Right lobe of liver (tissue), 6 donors: Measurements from ENCODE around the gene POLR2B. TPM values are rescaled to one million over a fixed set of nuclear protein-coding genes. Genes with fewer than 3 reads are reported as not detected.

Source experiments
- ATAC-seq, 4 donors: fragments of 200-7000 bp; cut with Tn5 transposase; one replicate each; pipeline ENCODE4 v1.9.1; 2020; ENCODE audit warnings: mild to moderate bottlenecking in 4 of 4, moderate library complexity in 4 of 4
- DNase-seq, 3 donors: peaks; one replicate each; pipeline ENCODE4 v3.0.0-alpha.2; 2020
- H3K27ac ChIP-seq, 3 donors: fragments of 200-600 bp; one replicate each; pipeline ENCODE4 v1.8.0; 2022
- H3K27me3 ChIP-seq, 2 donors: fragments of 200-600 bp; one replicate each; pipeline ENCODE4 v1.8.0; 2022
- H3K36me3 ChIP-seq, 4 donors: fragments of 200-600 bp; sonication (generic) in 1 of 4; one replicate each; pipeline versions ENCODE4 v1.5.1 to v1.8.0; 2017 to 2022; ENCODE audit warnings: control low read depth in 1 of 4
- H3K4me1 ChIP-seq, 4 donors: fragments of 200-600 bp; sonication (generic) in 1 of 4; one replicate each; pipeline versions ENCODE4 v1.5.1 to v1.8.0; 2017 to 2022; ENCODE audit warnings: control low read depth in 1 of 4
- H3K4me3 ChIP-seq, 3 donors: fragments of 200-600 bp; one replicate each; pipeline ENCODE4 v1.8.0; 2022
- H3K9me3 ChIP-seq, 4 donors: fragments of 200-600 bp; sonication (generic) in 1 of 4; one replicate each; pipeline versions ENCODE4 v1.5.1 to v1.8.0; 2017 to 2022; ENCODE audit warnings: control low read depth in 1 of 4
- CTCF ChIP-seq, 4 donors: fragments of 200-600 bp in 3 of 4; fragments of 450-650 bp in 1 of 4; IDR thresholded peaks; one replicate each; pipeline versions ENCODE4 v1.5.1 to v1.8.0; 2016 to 2022; ENCODE audit warnings: antibody characterized with exemption in 4 of 4, mild to moderate bottlenecking in 2 of 4
- POLR2A ChIP-seq: fragments of 450-650 bp; IDR thresholded peaks from one replicate; pipeline ENCODE4 v1.6.1; 2017; ENCODE audit warnings: antibody characterized with exemption, mild to moderate bottlenecking
- WGBS: methylation state at CpG from one replicate; pipeline ENCODE4 v1.1.6; 2018; ENCODE audit warnings: low coverage, low lambda C conversion rate; ENCODE audit not compliant: insufficient coverage; ENCODE audit errors: missing lambda C conversion rate; 5-methylcytosine and 5-hydroxymethylcytosine counted together
- intact Hi-C, 2 donors: fragments of 100-400 bp; cut with DNase I; formaldehyde crosslinking; loops; one replicate each; pipeline versions ENCODE4 v1.11.2 to v1.14.1; 2022
- total RNA-seq, 6 experiments: library from RNA; depleted of rRNA in 2 of 6; stranded (reverse); fragments of >200 nt in 2 of 6; fragmentation: NEBNext Ultra II Directional in 3 of 6; extraction: Animal tissue kit (Norgen Biotek cat#: 25700) in 3 of 6; gene quantifications; one replicate each; pipeline versions ENCODE4 v1.1.0 to v1.2.4, GENCODE V29; 2016 to 2023
- donor health status: DM: no; HTN: yes; CAD: no.
- donor health status: DM: no; HTN: no; CAD: no.
- donor health status: DM: no; HTN: no; CAD: no.
- donor health status: DM: no; HTN: yes; CAD: no.
- donor health status: DM: no; HTN: yes; CAD: no.

Gene POLR2B
- total RNA-seq, 6 experiments from 2014 or later: 24.6 to 37.1 (median 27.3) TPM

GRCh38 chr4:57064120-57064519, 85.4 kb downstream of the POLR2B start:
- Histone ChIP-seq H3K27me3 (no peaks in the 10 kb centered on the region), H3K4me1 (no peaks in the 10 kb centered on the region), H3K4me3 (no peak overlapping the region), H3K36me3 (no peaks in the 10 kb centered on the region), H3K27ac (peak overlapping the region in 1 of 3 donors; percentile 25), H3K9me3 (no peaks in the 10 kb centered on the region)
- 27% methylated on average over 2 of the region's 2 CpGs for WGBS
- DNase-seq (no peak), ATAC-seq (no peak)
- TF ChIP-seq POLR2A: no peak
- TF ChIP-seq CTCF (IDR thresholded peaks at IDR 0.05): no peak
- intact Hi-C loops: no loop called here

- Histone ChIP-seq H3K36me3 (no peaks in the 10 kb centered on the region), H3K4me3 (no peak overlapping the region), H3K27ac (peak overlapping the region; percentile 24 to 40 (median 34)), H3K9me3 (no peaks in the 10 kb centered on the region), H3K4me1 (no peaks in the 10 kb centered on the region), H3K27me3 (no peaks in the 10 kb centered on the region)
- intact Hi-C loops: no loop called here
- peak; percentile 57 to 74 (median 66) for ATAC-seq
- TF ChIP-seq POLR2A: no peak
- no peak for TF ChIP-seq CTCF (IDR thresholded peaks at IDR 0.05)
- peak in 1 of 3 donors; percentile 39 for DNase-seq
- WGBS: 47% methylated on average over 7 of the region's 20 CpGs
These were observed 86.4 kb downstream of the POLR2B start for GRCh38 chr4:57064811-57065711.

- Histone ChIP-seq H3K36me3 (no peaks in the 10 kb centered on the region), H3K27me3 (no peaks in the 10 kb centered on the region), H3K4me3 (no peak overlapping the region), H3K9me3 (no peaks in the 10 kb centered on the region), H3K4me1 (no peaks in the 10 kb centered on the region), H3K27ac (peak overlapping the region; percentile 24 to 40 (median 34))
- 61% methylated on average over 4 of the region's 5 CpGs for WGBS
- intact Hi-C loops: no loop called here
- TF ChIP-seq CTCF (IDR thresholded peaks at IDR 0.05) (no peak), POLR2A (no peak)
- ATAC-seq (no peak), DNase-seq (no peak)
These were observed 87.2 kb downstream of the POLR2B start for GRCh38 chr4:57065730-57066482.

- ATAC-seq: no peak
- H3K4me3 ChIP-seq: no peak overlapping the region
- H3K36me3 ChIP-seq: no peaks in the 10 kb centered on the region
- H3K27me3 ChIP-seq: no peaks in the 10 kb centered on the region
- 65% methylated on average over 8 of the region's 8 CpGs for WGBS
- no peak for DNase-seq
- no peak overlapping the region for H3K27ac ChIP-seq
- H3K9me3 ChIP-seq: no peaks in the 10 kb centered on the region
- no peaks in the 10 kb centered on the region for H3K4me1 ChIP-seq
- no peak for TF ChIP-seq CTCF (IDR thresholded peaks at IDR 0.05)
- TF ChIP-seq POLR2A: no peak
- intact Hi-C loops: no loop called here
These were observed 89.7 kb downstream of the POLR2B start for GRCh38 chr4:57068237-57068981.
